Suprapubic skin (tissue), 4 donors: ENCODE data around the gene PTGES.

Experiments used
- CTCF ChIP-seq, 2 donors: fragments of 200-600 bp in 1 of 2; fragments of 450-650 bp in 1 of 2; sonication (generic) in 1 of 2; IDR thresholded peaks; one replicate each; pipeline ENCODE4 v1.5.1; 2016 to 2019; ENCODE audit warnings: antibody characterized with exemption in 2 of 2, mild to moderate bottlenecking in 1 of 2, moderate library complexity in 1 of 2
- POLR2A ChIP-seq, 2 donors: fragments of 450-650 bp; IDR thresholded peaks; one replicate each; pipeline ENCODE4 v1.6.1; 2017; ENCODE audit warnings: antibody characterized with exemption in 2 of 2, mild to moderate bottlenecking in 2 of 2, moderate library complexity in 2 of 2
- POLR2AphosphoS5 ChIP-seq, 3 donors: sonication (generic); formaldehyde crosslinking; IDR thresholded peaks; one replicate each; pipeline ENCODE4 v1.6.1; 2017; ENCODE audit warnings: antibody characterized with exemption in 3 of 3

GRCh38 chr9:129694243-129694646 lies 58.6 kb downstream of the PTGES start:
- no peak for TF ChIP-seq CTCF (IDR thresholded peaks at IDR 0.05)
- TF ChIP-seq POLR2AphosphoS5 (IDR thresholded peaks at IDR 0.05) = no peak
- TF ChIP-seq POLR2A (IDR thresholded peaks at IDR 0.05) = no peak
